ENCODE results near the gene UNC79.

DNA sequence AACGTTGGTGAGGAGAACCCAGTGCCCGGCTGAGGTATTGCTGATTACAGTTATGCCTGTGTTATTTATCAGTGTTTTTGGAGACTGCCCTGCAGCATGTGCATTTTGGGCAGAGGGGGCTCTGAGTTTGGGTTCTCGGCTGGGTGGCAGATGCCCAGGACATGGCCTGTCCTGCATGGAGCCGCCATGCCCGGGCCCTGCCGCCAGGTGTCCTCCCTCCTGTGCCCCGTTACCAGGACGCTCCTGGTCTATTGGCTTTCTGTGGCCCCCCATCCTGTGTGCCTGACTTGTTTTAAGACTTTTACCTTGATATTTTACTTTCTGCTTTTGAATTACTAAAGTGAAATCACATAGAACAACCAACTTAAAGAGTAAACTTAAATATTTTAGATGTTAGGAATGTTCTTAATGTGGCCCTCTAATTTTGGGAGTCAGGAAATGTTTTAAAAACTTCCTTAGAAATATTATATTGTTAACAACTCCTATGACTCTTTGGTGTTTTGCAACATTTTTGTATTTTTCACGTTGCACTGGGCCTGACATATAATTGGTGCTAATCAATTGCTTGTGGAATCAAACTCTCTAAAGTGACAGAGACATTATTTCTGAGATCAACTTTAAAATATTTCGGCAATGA is 305.8 kb downstream of the UNC79 start:
- no peak for TF ChIP-seq POLR2AphosphoS5 (IDR thresholded peaks at IDR 0.05)
- TF ChIP-seq EP300 (IDR thresholded peaks at IDR 0.05), result no peak

Measured in esophagus muscularis mucosa (tissue), 3 donors.